ENCODE results near the gene SHROOM1. TPM values are rescaled to one million over a fixed set of nuclear protein-coding genes. Genes with fewer than 3 reads are reported as not detected.

The SHROOM1 gene
- total RNA-seq, 2 donors from 2014 or later = 6.6 to 14.4 TPM

GRCh38 chr5:132868754-132869153 lies 38.3 kb upstream of the SHROOM1 start:
- TF ChIP-seq, protein P1, sequence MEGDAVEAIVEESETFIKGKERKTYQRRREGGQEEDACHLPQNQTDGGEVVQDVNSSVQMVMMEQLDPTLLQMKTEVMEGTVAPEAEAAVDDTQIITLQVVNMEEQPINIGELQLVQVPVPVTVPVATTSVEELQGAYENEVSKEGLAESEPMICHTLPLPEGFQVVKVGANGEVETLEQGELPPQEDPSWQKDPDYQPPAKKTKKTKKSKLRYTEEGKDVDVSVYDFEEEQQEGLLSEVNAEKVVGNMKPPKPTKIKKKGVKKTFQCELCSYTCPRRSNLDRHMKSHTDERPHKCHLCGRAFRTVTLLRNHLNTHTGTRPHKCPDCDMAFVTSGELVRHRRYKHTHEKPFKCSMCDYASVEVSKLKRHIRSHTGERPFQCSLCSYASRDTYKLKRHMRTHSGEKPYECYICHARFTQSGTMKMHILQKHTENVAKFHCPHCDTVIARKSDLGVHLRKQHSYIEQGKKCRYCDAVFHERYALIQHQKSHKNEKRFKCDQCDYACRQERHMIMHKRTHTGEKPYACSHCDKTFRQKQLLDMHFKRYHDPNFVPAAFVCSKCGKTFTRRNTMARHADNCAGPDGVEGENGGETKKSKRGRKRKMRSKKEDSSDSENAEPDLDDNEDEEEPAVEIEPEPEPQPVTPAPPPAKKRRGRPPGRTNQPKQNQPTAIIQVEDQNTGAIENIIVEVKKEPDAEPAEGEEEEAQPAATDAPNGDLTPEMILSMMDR (conservative IDR thresholded peaks at IDR 0.05) = no peak
- H3K36me3 Mint-ChIP-seq (ENCODE audit: low read depth) = peaks cover 20% of the 10 kb centered on the region
- Histone ChIP-seq H3K4me3 (ENCODE audit: low read length) (no peak overlapping the region), H3K36me3 (ENCODE audit: control insufficient read depth, insufficient read depth, low read length) (peaks cover 54% of the 10 kb centered on the region), H3K9ac (ENCODE audit: extremely low read depth, low read length, poor library complexity, severe bottlenecking) (no peak overlapping the region), H3K27ac (ENCODE audit: low read depth, low read length) (no peak overlapping the region), H3K4me1 (ENCODE audit: control insufficient read depth, insufficient read depth, low read length) (peaks cover 12% of the 10 kb centered on the region), H3K27me3 (ENCODE audit: control insufficient read depth, insufficient read depth, low read length, poor library complexity, severe bottlenecking) (no peaks in the 10 kb centered on the region), H3K9me3 (ENCODE audit: control insufficient read depth, low read length) (no peaks in the 10 kb centered on the region)
- no peak for DNase-seq
- 94% methylated on average over 4 of the region's 4 CpGs; no CpG with 5 or more reads in 1 of the 2 experiments for WGBS, 2 experiments (ENCODE audit: insufficient coverage in 1 of 2, insufficient read length in 1 of 2)
- H3K4me1 Mint-ChIP-seq = peaks cover 26% of the 10 kb centered on the region
- H3K4me3 Mint-ChIP-seq = peak overlapping the region; percentile 92
- H3K27me3 Mint-ChIP-seq (ENCODE audit: insufficient read depth) = no peaks in the 10 kb centered on the region
- peak overlapping the region; percentile 20 for H3K27ac Mint-ChIP-seq
- H3K9me3 Mint-ChIP-seq = no peaks in the 10 kb centered on the region

- H3K4me1 Mint-ChIP-seq = peaks cover 26% of the 10 kb centered on the region
- peaks cover 39% of the 10 kb centered on the region for H3K36me3 ChIP-seq (ENCODE audit: control insufficient read depth, insufficient read depth, low read length)
- peak overlapping the region; percentile 91 for H3K27ac ChIP-seq (ENCODE audit: low read depth, low read length)
- H3K36me3 Mint-ChIP-seq (ENCODE audit: low read depth) = peaks cover 16% of the 10 kb centered on the region
- H3K4me1 ChIP-seq (ENCODE audit: control insufficient read depth, insufficient read depth, low read length) = peaks cover 8% of the 10 kb centered on the region
- TF ChIP-seq, protein P1 (conservative IDR thresholded peaks at IDR 0.05) = no peak
- peaks cover 8% of the 10 kb centered on the region for H3K27me3 ChIP-seq (ENCODE audit: control insufficient read depth, insufficient read depth, low read length, poor library complexity, severe bottlenecking)
- H3K4me3 Mint-ChIP-seq = peak overlapping the region; percentile 92
- DNase-seq = no peak
- WGBS, 2 experiments (ENCODE audit: insufficient coverage in 1 of 2, insufficient read length in 1 of 2) = 0 to 1% methylated on average over 2 to 13 of the region's 13 CpGs
- H3K4me3 ChIP-seq (ENCODE audit: low read length) = peak overlapping the region; percentile 91
- H3K9me3 Mint-ChIP-seq = no peaks in the 10 kb centered on the region
- peaks cover under 1% of the 10 kb centered on the region for H3K27me3 Mint-ChIP-seq (ENCODE audit: insufficient read depth)
- peak overlapping the region; percentile 99 for H3K27ac Mint-ChIP-seq
- H3K9me3 ChIP-seq (ENCODE audit: control insufficient read depth, low read length) = no peaks in the 10 kb centered on the region
- peak overlapping the region; percentile 95 for H3K9ac ChIP-seq (ENCODE audit: extremely low read depth, low read length, poor library complexity, severe bottlenecking)
These were observed 36.6 kb upstream of the SHROOM1 start for GRCh38 chr5:132867046-132867451.

DNA sequence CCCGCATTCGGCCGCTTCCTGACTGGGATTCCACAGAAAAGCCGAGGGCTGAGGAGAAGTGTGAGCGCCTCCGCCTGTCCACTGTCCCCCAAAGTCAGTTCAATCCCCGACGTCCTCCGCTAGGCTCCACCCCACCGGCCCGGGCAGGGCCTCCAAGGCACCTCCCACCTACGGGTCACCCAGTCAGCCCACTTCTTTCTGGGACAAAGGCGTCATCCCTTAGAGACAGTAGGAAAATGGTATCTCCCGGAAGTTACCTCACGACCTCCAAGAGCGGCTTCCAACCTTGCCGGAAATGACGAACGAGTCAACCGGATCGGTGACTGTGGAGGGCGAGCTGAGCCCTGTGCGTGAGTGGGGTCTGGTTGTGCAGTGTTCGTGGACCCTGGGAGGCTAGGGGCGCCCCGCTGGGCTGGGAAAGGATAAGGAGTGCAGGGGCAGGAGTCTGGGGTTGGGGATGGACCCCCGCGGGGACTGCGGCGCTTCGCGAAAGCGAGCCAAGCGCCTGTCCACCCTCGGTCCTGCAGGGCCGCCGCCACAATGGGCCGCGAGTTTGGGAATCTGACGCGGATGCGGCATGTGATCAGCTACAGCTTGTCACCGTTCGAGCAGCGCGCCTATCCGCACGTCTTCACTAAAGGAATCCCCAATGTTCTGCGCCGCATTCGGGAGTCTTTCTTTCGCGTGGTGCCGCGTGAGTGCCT lies 36.0 kb upstream of the SHROOM1 start, which contains the start of the genes GDF9 and UQCRQ:
GDF9 (minus strand) TSS at position 128 of the 704 bp plus-strand sequence. CDS start 1,936 bp downstream, outside the sequence.
UQCRQ (plus strand) TSS at position 301 of the 704 bp plus-strand sequence; CDS start at position 541, 240 bp downstream.
- Mint-ChIP-seq H3K4me1 (peaks cover 26% of the 10 kb centered on the region), H3K27ac (peak within 1 kb of the TSS; percentile 99), H3K27me3 (ENCODE audit: insufficient read depth) (peaks cover 3% of the 10 kb centered on the region), H3K36me3 (ENCODE audit: low read depth) (peaks cover 16% of the 10 kb centered on the region), H3K9me3 (no peaks in the 10 kb centered on the region), H3K4me3 (peak within 1 kb of the TSS; percentile 92)
- WGBS, 2 experiments (ENCODE audit: insufficient coverage in 1 of 2, insufficient read length in 1 of 2) = 0% methylated on average over 19 to 55 of the region's 55 CpGs
- TF ChIP-seq, protein P1 (conservative IDR thresholded peaks at IDR 0.05) = no peak
- H3K27ac ChIP-seq (ENCODE audit: low read depth, low read length) = peak within 1 kb of the TSS; percentile 91
- peaks cover 14% of the 10 kb centered on the region for H3K27me3 ChIP-seq (ENCODE audit: control insufficient read depth, insufficient read depth, low read length, poor library complexity, severe bottlenecking)
- DNase-seq = peak; percentile 99
- H3K4me1 ChIP-seq (ENCODE audit: control insufficient read depth, insufficient read depth, low read length) = peaks cover 6% of the 10 kb centered on the region
- no peaks in the 10 kb centered on the region for H3K9me3 ChIP-seq (ENCODE audit: control insufficient read depth, low read length)
- H3K4me3 ChIP-seq (ENCODE audit: low read length) = peak within 1 kb of the TSS; percentile 91
- H3K36me3 ChIP-seq (ENCODE audit: control insufficient read depth, insufficient read depth, low read length) = peaks cover 37% of the 10 kb centered on the region
- peak within 1 kb of the TSS; percentile 95 for H3K9ac ChIP-seq (ENCODE audit: extremely low read depth, low read length, poor library complexity, severe bottlenecking)

All from endodermal cell (in vitro differentiated cells).